IPS DF 19.7 (cell line): ENCODE data around the gene EHBP1.

Source experiments
- DNase-seq: peaks from one replicate; pipeline ENCODE4 v3.0.0-alpha.2; 2013; ENCODE audit warnings: low read depth, low spot score

EHBP1 gene

DNA sequence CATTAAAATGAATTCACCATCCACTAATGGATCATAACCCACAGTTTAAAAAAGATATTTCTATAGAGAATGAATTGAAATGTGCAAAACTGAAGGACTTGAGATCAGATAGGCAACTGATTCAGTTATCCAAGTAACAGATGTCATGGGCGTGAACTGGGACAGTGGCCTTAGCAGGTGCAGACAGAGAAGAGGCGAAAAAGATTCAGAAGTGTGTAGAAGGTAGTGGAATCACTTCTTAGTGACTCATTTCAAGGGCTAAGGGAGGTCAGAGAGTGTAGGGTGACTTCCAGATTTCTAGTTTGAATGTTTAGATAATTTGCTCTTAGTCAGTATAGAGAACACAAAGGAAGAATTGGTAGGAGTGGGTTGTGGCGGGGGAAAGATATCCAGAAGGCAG is 79.7 kb downstream of the EHBP1 start:
- DNase-seq: no peak

DNA sequence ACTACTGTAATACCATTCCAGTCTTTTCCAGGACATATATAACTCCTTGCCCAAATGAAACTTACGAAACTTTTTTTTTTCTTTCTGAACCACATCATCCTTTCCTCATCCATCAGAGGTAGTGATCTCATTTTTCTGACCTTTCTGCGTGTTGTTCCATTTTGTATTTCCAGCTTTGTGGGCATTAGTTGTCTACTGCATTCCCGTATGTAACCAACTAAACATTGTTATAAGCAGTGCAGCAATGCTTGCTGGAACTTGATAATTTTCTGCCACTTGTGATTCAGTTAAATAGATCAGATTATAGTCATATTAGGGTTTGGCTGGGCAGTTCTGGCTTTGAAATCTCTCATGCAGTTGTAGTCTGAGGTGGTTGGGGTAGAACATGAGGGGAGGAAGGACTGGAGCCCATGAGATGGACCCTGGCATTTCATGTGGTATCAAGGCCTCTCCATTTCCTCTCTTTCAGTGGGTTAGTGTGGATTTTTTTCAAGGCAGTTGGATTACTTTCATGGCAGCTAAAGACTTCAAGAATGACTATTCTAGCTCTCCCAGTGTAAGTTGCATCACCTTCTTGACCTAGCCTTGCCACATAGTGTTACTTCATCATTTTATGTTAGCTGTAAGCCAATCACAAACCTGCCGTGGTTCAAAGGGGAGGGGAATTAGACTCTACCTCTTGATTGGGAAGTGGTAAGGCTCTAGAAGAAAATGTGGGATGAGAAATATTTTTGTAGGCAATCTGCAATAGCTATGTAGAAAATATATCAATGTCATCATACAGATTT is 80.5 kb downstream of the EHBP1 start:
- DNase-seq: no peak

DNA sequence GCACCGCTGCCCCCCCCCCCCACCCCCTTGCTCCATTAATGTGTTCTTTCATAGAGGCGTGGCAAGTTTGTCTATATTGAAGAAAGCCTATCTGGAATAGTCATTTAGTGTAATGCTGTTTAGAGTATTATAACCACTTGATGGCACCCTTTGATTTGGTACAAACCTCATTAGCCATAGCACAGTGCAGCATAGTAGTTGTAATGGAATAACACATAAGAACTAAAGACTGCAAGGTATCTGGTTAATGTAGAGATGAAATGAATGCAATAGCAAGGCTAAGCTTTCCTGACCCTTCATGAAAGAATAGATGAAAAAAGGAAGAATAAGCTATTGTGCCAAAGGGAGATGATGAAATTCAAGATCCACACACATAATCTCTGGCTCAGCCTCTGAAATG is 81.9 kb downstream of the EHBP1 start:
- no peak for DNase-seq

DNA sequence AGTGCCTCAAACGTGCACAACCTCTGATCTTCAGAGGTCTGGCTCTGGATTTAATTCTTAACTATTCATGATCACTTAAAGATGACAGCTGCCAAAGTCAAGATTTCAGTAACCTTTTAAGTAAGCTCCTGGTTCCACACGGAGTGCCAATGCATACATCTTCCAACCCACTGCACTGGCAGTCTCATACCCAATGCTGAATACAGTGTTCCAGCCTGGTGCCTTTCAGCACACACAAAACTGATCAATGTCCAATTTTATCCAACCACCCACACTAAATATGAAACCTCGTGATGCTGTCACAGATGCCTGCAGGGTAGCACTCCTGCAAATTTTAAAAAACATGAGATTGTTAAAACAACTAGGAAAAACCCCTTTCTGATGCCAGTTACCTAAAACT is 84.0 kb downstream of the EHBP1 start:
- no peak for DNase-seq

DNA sequence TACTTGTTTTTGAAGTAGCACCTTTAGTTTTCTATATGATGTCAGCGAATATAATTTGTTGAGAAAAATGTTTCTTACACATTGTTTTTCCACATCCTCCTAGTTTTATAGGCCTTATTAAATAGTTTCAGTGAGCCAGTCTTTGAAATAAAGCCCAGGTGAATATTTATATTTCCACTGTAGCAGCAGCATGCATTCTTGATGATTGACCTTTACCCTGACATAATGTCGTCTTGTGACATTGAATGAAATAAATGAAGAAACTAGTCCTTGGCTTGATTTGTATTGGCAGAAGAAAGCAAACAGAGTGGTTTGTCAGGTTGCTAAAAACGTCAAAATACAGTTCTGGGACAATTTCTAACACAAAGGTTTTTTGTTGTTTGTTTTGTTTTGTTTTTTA is 84.4 kb downstream of the EHBP1 start:
- no peak for DNase-seq

DNA sequence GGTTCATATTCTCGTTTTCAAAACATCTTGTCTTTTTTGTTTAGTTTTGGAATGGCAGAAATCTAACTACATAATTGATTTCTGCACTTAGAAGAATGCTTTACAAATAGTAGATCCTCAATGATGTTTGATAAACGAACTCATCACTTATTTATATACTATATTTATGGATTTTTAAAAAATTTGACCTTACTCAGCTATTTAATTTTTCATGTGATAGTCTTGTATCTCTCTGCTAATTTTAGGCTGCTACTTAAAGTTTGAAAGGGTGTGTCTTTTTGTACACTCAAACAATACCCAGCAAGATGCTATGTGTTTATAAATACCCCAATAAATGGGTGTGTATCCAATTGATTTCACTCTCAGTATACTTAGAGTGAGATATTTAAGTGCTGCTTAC is 86.9 kb downstream of the EHBP1 start:
- DNase-seq: no peak

DNA sequence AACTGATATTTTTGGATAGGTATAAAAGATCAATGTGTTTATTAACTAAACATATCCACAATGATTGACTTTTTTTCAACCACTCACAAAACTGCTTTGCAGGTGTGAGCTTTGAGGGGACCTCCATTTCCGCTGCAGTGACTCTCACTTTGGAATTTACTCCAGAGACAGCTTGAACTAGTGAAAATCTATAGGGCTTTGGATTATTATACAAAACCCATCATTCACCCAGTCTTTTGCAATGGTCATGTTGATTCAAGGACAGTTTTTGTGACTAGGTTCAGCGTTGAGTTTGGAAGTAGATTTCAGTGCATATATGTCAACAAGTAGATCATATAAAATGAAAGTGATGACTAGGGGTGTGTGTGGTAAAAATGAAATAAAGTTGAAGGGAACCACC is 87.7 kb downstream of the EHBP1 start:
- DNase-seq: no peak

DNA sequence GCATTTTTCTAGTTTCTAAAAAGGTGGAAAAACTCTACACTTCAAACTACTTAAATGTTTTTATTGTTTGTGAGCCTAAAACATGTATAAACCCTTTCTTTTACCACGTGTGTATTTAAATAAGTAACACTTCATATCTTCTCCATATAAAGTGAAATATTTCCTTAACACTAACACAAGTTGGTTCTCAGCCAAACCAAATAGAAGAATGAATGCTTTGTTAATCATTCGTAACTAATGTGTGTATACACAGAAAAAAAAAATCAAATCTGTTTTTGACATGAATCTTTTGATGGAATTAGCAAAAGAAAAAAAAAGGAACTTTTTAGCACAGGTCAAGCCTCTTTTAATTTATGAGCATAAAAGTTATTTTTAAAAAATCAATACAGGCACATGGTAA is 89.3 kb downstream of the EHBP1 start:
- DNase-seq: no peak

DNA sequence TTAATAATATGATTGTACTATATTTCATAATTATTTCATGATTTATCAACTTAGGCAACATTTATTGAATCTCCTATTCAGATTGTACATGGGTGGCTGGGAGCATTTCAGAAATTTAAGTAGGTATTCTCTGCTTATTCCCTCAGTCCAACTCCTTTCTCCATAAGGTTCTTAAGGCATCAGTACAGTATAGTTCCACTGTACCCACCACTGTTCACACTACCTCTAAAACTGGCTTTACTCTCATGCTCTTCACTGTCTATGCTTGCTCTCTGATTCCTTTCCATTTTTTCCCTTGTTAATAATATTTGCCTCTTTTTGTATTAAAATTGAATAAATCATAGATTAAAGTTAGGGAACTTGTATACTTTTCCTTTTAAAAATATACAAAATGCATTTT is 89.8 kb downstream of the EHBP1 start:
- no peak for DNase-seq

DNA sequence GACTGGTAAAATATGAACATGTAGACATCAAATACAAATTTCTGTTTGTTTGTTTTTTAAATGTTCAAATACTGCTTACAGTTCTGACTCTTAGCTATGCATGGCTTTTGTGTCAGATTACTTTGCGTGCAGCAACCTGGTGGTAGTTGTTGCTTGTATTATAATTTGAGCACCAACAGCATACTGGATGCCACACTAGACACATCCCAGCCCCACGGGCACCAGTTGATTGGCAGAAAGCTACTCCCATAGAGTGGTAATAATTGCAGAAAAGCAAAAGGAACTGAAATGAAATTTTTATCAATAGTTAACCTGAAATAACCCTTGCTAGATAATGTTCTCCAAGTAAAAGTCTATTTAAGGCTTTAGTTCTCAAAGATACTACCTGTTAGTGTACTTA is 91.6 kb downstream of the EHBP1 start:
- DNase-seq: no peak

DNA sequence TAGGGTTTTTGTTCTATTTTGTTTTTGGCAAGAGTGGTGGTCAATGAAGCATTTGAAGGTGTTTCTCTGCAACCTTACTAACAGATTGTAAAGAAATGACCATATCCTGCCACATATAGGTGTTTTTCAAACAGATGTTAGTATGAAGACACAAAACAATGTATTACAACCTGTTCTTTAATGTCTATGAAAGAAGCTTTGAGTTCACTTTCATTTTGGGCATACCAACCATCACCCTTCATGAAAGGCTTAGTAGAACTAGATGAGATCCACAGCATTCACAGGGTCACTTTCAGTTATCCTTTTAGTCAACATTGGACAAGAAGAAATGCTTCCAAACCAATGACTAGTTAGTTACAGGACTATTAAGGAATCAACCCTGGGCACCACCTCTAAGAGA is 95.1 kb downstream of the EHBP1 start:
- DNase-seq: no peak

DNA sequence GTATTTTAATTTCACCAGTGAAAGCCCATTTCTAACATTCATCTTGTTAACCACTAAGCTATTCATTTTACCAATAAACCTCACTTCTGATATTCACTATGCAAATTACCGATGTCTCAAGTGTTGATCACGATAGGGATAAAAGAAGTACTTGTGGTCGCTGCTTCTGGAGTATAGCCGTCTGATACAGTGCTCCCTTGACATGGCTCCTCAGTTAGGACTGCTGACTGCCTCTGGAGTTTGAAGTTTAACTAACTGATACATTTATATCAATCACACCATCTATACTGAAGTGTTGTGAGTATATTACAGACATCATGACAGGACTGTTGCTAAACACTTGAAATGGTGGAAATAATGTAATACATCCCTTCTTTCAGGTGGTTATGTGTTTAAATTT is 95.6 kb downstream of the EHBP1 start:
- DNase-seq: no peak

DNA sequence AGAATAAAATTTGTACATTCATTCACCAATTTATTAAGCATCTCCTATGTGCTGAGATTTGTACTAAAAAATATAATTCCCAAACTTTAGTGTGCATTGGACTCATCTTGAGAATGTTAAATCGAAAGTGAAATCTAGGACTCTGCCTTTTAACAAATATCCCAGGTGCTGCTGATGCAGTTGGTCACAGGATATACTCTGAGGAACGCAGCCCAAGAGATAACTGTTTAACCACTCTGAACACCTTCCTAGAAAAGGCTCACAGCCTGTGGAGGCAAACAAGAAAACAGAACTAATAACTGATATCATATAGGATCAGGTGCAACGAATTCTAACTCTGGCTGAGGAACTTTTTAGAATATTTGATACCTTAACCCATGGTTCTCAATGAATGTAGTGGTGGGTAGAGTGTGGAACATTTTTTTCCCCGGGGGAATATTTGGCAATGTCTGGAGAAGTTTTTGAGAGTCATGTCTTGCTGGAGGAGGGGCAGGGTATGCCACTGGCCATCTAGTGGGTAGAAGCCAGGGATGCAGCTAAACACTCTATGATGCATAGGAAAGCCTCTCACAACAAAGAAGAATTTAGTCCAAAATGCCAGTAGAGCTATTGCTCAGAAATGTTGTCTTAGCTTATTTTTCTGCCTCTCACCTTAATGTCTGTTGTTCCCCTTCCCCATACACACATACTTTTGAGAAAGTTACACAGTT is 96.5 kb downstream of the EHBP1 start:
- DNase-seq: no peak

DNA sequence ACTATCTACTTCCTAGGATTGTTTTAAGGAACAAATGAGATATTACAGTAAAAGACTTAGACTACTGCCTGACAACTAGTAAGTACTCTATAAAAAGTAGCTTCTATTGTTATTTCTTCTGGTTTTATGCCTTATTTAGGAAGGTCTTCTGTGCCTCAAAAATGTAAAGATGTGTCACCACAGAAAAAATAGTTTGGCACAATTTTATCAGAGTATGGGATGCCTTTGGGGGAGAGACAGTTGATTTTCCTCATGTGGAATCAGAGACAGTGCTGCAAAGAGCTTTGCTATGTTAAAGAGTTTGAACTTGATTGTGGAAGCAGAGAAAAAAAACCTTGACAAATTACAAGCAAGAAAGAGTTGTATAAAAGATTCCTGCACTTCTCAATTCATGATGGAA is 98.4 kb downstream of the EHBP1 start:
- no peak for DNase-seq

DNA sequence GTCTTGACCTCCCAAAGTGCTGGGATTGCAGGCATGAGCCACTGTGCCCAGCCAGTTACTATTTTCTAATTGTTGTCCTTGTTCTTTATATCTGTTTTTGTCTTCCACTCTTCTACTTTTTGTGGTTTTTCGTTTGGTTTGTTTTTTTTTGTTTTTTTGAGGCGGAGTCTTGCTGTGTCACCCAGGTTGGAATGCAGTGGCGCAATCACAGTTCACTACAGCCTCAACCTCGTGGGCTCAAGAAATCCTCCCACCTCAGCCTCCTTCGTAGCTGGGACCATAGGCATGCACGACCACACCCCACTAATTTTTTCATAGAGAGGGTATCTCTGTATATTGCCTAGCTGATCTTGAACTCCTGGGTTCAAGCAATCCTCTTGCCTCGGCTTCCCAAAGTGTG is 100.7 kb downstream of the EHBP1 start:
- no peak for DNase-seq

DNA sequence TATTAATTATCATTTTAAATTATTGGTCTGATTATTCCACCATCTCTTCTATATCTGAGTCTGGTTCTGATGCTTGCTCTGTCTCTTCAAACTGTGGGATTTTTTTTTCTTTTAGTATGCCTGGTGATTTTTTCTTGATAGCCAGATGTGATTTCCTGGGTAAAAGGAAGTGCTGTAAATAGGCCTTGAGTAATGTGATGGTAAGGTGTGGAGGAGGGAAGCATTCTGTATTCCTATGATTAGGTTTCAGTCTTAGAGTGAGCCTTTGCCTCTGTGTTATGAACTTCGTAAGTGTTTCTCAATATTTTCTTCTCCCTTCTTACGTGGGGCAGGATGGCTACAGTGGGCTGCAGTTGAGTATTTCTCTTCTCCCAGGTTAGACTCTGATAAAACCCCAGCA is 103.0 kb downstream of the EHBP1 start:
- DNase-seq: no peak

DNA sequence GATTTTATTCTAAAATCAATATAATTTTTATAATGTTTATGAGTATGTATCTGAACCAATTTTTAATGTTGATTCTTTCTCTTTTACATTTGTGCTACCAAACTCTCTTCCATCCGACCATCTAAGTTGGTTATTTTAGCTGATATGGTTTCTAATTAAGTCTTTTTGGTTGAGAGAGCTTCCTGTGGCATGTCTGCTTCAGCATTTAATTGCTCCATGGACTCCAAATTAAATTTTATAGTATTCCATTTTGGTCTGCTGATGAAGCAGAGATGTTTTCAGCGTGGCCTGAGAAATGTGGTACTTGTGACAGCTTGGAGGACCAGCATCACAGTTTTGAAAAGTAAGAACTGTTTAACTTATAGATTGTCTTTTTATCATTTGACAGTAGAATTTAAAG is 105.6 kb downstream of the EHBP1 start:
- DNase-seq: no peak

DNA sequence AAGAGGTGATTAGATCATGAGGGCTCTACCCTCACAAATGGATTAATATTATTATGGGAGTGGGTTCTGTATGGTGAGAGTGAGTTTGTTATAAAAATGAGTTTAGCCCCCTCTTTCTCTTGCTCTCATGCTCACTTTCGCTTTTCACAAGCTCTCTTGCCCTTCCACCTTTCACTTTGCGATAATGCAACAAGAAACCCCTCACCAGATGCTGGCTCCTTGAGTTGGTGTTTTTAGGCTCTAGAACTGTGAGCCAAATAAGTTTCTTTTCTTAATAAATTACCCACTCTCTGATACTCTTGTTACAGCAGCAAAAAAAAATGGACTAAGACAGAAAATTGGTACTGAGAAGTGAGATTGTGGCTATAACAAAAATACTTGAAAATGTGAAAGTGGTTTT is 106.5 kb downstream of the EHBP1 start:
- no peak for DNase-seq

DNA sequence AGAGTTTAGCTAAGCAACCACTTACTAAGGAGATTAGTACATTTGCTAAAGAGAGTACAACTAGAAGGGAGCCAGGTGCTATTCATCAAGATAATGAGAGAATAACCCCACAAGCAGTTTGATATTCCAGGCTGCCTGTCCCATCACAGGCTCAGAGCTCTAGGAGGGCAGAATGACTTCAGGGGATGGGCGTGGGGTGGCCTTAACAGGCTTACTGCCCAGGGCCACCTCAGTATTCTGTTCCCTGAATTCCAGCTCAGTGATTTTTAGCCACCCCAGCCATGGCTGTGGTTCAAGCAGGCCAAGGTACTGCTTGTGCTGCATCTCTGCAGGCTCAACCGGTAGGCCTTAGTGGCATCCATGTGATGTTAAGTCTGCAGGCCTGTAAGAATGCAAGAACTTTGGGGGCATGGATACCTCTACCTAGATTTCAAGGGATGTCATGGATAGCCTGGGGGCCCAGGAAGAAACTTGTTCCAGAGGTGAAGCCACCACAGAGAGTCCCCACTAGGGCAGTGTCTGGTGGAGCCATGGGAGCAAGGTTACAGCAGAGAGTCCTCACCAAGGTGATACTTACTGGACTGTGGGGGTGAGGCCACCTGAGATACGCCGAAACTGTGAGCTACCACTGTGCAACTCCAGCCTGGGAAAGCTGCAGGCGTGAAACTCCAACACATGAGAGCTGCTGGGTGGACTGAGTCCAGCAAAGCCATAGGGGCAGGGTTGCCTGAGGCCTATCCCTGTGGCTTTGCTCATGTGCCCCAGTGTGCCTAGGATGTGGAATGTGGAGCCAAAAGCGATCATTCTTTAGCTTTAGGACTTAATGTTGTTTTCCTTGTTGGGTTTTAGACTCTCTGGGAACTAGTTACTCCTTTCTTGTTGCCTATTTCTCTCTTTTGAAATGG is 107.7 kb downstream of the EHBP1 start:
- no peak for DNase-seq

DNA sequence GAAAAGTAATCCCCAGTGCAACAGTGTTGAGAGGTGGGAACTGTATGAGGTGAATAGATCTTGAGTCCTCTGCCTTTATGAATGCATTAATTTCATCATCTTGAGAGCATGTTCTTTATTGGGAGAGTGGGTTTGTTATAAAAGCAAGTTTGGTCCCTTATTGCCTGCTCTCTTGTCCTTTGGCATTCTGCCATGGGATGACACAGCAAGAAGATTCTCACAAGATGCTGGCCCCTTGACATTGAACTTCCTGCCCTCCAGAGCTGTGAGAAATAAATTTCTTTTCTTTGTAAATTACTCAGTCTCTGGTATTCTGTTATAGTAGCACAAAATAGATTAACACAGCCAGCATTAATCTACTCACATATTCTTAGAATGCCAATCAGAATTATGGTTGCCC is 108.6 kb downstream of the EHBP1 start:
- no peak for DNase-seq

DNA sequence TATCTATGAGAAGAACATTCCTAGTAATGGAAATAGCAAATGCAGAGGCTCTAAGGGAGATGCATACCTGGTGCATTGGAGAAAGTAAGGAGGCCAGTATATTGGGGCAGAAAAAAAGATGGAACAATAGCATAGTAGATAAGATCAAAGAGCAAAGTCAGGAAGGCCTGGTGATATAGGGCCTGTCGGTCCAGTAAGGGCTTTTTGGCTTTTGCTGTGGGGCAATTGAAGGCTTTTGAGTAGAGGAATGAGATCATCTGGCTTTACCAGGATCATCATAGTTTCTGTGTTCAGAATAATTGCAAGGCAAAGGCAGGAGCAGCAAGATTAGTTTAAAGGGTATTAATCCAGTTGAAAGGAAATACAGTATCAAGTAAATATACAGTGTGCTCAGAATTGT is 111.8 kb downstream of the EHBP1 start:
- no peak for DNase-seq

DNA sequence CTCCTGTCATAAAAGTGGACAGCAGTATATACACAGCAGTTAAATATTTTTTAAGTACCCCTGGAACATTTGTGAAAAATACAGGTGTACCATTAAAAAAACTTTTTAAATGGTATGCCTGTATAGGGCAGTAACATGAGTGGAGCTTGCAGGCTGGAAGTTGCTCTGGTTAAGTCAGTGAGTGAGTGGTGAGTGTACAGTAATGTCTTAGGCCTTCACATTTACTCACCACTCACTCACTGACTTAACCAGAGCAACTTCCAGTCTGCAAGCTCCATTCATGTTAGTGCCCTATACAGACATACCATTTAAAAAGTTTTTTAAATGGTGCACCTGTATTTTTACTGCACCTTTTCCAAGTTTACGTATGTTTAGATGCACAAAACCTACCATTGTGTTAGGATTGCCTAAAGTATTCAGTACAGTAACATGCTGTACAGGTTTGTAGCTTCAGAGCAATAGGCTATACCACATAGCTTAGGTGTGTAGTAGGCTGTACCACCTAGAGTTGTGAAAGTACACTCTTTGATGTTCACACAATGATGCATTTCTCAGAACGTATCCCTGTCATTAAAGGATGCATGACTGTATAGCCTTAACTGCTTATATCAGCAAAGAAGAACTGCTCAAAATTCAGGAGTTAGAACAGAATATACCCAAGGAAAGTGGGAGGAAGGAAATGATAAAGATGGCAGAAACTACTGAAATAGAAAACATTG is 112.6 kb downstream of the EHBP1 start:
- no peak for DNase-seq
